HL-60/S4 treated with retinoic acid at 250 ng/mL for 4 days and 3 days (cell line): Measurements from ENCODE around the gene TRIM4.
"Not testable (repeated sequence)": the region's sequence is repeated elsewhere in the genome, so short reads cannot be mapped to it uniquely, and the experiment has no call there.

Source experiments
- in situ Hi-C: fragments of 300-500 bp; cut with MboI; formaldehyde crosslinking; loops from 2 replicates; pipeline ENCODE4 v1.7.0; 2022; ENCODE audit warnings: low sequenced_read_pairs

Gene TRIM4, protein sequence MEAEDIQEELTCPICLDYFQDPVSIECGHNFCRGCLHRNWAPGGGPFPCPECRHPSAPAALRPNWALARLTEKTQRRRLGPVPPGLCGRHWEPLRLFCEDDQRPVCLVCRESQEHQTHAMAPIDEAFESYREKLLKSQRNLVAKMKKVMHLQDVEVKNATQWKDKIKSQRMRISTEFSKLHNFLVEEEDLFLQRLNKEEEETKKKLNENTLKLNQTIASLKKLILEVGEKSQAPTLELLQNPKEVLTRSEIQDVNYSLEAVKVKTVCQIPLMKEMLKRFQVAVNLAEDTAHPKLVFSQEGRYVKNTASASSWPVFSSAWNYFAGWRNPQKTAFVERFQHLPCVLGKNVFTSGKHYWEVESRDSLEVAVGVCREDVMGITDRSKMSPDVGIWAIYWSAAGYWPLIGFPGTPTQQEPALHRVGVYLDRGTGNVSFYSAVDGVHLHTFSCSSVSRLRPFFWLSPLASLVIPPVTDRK

DNA sequence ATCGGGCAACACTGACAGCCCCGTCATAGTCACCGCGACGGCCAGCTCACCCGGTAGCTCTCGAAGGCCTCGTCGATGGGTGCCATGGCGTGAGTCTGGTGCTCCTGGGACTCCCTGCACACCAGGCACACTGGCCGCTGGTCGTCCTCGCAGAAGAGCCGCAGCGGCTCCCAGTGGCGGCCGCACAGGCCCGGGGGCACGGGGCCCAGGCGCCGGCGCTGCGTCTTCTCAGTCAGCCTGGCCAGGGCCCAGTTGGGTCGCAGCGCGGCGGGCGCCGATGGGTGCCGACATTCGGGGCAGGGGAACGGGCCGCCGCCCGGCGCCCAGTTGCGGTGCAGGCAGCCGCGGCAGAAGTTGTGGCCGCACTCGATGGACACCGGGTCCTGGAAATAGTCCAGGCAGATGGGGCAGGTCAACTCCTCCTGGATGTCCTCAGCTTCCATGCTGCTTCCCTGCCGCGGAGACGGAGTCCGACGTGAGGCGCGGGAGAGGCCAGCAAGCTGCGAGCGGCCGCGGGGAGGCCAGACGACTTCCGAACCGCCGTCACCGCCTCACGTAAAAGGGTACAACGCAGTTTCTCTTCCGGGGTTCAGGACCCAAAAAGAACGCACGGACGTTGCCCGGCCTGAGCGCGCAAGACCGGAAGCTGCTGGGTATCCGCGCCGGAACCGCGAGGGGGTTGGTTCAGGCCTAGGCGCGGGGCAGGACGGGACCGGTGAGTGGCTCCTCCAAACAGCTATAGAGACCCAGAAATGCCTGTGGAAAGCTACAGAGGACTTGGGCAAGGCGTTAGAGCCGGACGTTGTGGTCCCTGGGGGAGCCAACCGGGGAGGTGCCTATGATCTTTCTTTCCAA, at the start of gene TRIM4:
Gene TRIM4 (minus strand): TSS at position 572 of the 855 bp plus-strand sequence. CDS start 129 bp downstream, at position 443.
- in situ Hi-C loops = no loop called here

DNA sequence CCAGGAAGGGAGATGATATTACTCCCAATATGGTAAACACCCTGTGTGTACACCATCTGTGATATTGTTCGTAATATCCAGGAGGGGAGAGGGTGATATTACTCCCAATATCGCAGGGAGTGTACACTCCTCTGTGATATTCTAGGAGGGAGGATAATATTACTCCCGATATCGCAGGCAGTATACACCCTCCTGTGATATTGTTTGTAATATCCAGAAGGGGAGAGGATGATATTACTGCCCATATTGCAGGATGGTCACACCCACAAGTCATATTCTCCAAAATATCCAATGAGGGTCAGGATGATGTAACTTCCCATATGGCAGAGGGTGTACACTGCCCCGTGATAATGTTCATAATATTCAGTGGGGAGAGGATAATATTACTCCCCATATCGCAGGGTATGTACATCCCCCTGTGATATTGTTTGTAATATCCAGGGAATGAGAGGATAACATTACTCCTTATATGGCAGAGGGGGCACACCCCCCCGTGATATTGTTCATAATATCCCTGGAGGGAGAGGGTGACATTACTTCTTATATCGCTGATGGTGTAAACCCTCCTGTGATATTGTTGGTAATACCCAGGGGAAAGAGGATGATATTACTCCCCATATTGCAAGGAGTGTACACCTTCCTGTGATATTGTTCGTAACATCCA, 39.4 kb upstream of the TRIM4 start:
- in situ Hi-C loops = no loop called here

DNA sequence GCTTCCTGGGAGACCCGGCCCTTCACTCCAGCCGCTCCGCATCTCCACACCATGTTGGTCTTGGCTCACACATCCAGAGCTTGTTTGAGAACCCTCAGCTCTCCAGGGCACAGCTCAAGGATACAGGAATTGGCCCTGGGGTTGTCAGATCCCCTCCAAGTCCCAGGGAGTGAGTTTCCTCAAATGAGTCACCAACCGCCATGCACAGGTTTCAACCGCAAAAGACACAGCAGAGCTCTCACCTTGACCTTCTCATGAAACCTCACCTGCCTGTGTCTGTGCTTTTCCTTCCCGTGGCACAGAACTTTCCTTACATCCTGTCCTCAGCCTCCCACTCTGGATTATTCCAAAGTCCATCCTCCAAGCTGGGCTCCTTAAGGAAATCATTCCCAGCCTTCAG, 35.9 kb upstream of the TRIM4 start:
- in situ Hi-C loops = no loop called here

DNA sequence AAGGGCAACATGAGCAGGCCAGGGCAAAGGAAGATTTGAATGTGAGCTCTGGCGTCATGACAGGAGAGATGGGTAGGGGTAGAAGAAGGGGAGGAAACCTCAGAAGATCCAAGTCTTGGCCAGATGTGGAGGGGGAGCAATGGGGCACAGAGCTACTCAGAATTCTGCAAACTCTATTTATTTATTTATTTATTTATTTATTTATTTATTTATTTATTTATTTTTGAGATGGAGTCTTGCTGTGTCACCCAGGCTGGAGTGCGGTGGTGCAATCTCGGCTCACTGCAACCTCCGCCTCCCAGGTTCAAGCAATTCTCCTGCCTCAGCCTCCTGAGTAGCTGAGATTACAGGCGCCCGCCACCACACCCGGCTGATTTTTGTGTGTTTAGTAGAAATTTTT, 35.3 kb upstream of the TRIM4 start:
- in situ Hi-C loops = not testable (repeated sequence)

DNA sequence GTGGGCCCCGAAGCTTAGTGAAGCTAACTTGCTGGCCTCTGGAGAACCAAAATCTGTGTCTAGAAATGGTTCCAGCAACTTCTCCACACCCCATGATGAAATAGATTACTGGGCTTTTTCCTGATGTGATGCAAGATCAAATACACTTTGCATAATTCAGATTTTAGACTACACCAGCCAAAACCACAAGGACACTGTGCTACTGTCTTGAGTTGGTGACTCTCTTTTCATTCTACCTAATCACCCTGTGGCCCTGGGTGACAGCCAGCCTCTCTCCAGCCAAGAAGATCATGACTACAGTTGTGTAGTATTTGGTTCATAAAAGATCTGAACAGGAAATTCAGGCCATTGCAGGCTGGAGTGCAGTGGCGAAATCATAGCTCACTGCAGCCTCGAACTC, 34.3 kb upstream of the TRIM4 start:
- in situ Hi-C loops = no loop called here

DNA sequence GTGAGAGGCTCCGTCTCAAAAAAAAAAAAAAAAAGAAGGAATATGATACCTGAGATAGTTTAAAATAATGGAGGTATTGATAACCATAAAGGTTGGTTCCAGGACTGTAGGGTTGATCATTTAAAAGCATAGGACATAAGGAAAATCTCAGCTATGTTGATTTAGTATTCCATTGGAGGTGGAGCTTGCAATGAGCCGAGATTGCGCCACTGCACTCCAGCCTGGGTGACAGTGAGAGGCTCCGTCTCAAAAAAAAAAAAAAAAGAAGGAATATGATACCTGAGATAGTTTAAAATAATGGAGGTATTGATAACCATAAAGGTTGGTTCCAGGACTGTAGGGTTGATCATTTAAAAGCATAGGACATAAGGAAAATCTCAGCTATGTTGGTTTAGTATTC, 33.3 kb upstream of the TRIM4 start:
- in situ Hi-C loops = not testable (repeated sequence)

DNA sequence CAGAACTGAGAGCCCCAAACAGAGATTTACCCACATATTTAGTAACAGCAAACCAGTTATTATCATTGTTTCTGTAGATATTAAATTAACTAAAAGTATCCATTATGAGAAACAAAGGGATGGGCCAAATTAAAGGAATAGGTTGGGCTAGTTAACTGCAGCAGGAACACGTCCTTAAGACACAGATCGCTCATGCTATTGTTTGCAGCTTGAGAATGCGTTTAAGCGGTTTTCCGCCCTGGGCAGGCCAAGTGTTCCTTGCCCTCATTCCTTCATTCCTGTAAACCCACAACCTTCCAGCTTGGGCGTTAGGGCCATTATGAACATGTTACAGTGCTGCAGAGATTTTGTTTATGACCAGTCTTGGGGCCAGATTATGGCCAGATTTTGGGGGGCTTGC, 31.5 kb upstream of the TRIM4 start:
- in situ Hi-C loops = not testable (repeated sequence)

DNA sequence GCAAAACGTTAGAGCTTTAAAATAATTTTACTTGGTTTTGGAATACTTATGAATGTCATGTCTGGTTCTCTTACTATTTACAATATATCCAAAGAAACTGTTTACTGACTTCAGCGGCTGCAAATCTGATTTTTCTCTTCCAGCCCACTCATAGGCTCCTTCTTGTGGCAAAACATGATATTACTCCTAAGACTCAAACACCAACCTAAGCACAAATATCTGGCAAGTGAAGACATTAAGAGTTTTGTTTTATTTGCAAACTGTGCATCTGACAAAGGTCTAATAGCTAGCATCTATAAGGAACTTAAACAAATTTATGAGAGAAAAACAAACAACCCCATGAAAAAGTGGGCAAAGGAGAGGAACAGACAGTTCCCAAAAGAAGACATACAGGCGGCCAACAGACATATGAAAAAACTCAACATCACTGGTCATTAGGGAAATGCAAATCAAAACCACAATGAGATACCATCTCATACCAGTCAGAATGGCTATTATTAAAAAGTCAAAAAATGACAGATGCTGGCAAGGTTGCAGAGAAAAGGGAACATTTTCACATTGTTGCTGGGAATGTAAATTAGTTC, 30.4 kb upstream of the TRIM4 start:
- in situ Hi-C loops = no loop called here

DNA sequence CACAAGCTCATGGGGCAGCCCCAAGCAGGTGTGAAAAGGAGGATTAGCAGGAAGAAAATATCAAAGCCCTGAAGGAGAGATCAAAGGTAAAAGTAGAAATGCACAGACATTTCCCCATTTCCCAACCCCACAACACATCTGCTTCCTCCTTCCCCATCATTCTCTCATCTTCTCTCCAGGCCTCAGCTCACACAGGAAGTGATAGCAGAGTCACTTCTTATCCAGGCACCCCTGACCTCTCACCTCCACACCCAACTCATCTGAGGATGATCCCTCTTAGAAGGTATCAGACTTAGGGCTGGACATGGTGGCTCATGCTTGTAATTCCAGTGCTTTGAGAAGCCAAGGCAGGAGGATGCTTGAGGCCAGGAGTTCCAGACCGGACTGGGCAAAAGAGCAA, 28.3 kb upstream of the TRIM4 start:
- in situ Hi-C loops = no loop called here

DNA sequence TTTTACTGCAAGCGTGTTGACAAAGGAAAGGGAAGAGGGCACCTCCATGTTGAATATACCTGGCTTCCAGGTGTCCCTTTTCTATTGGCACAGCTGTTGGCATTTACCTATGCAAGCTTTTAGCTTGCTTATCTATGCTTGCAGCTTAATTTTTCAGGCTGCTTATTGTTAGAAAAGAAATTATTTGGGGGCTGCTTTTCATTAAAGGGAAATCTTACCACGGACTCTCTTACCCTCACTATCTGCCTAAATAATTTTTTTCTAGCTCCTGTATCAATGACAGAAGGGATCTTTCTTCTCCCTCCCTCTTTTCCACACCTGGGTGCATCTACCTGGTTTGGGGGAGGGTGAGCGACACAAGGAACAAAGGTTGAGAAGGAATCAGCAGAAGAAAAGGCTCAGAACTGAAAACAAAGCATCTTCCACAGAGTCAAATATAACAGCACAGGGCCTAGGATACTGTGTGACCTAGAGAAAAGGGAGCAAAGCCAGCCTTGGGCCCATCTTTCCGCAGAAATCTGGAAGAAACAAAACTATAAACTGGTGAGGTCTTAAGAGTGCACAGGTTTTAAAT, 25.3 kb upstream of the TRIM4 start:
- in situ Hi-C loops = no loop called here

DNA sequence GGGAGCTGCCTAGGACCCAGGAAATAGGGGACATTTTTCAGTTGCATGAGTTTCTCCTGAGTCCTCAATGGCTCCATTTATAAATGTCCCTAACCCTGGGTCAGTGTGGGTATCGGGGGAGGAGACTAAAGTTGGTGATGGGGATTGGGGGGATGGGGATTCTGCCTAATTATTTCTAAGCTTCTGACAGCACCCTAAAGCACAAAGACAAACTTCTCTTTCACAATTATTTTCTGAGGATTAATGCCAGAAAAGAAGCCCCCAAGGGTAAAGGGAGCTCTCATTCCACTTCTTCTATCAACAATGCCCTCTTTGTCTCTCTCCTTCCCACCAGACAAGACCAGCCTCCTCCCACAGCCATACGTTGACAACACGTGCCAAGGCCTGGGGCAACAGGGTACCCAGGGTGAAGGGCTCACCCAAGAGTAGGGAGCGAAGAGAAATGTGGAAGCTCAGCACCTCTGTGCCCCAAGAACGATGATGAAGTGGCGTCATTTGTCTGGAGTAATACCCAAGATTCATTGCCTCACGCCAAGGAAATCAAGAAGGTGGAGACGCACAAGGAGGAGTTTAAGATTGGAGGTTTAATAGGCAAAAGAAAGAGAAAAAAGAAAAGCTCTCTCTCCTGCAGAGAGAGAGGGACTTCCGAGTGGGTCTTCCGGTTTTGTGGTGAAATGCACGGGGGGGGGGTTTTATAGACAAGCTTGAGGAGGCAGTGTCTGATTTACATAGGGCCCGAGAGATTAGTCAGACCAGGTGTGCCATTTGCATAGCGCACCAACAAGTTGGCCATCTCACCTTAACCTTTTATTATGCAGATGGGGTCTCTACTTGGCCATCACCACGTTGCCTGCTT, 24.5 kb upstream of the TRIM4 start:
- in situ Hi-C loops = no loop called here

DNA sequence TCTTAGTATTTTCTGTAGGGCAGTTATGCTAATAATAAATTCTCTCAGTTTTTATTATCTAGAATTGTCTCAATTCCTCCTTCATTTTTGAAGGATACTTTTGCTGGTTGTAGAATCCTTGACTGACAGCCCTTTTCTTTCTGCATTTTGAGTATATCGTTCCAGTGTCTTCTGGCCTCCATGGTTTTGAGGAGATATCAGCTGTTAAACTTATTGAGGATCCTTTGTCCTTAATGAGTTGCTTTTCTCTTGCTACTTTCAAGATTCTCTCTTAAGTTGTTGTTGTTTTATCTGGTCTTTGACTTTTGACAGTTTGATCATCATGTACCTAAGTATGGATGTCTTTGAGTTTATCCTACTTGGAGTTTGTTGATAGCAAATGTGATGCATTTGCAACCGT, 19.0 kb upstream of the TRIM4 start:
- in situ Hi-C loops = no loop called here

DNA sequence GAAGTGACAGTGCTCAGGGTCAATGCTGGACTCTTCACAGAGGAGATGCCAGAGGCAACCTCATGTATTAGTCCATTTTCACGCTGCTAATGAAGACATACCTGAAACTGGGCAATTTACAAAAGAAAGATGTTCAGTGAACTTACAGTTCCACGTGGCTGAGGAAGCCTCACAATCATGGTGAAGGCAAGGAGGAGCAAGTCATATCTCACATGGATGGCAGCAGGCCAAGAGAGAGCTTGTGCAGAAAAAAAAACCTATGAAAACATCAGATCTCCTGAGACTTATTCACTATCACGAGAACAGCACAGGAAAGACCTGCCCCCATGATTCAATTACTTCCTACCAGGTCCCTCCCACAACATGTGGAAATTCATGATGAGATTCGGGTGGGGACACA, 15.7 kb upstream of the TRIM4 start:
- in situ Hi-C loops = not testable (repeated sequence)

DNA sequence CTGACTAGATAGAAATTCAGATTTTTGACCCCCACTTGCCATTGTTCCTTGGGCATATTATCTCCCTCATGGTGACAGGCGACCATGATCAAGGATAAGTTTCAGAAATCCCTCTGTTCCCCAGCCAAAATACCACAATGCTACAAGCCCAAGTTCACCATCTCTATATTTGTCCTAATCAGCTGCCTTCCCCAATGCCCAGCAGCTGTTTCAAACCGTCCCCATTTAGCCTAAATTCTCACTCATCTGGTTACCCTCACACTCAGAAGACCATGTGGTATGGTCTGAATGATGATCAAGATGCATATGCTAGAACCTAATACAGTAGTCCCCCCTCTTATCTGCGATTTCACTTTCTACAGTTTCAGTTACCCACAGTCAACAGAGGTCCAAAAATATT, 11.0 kb upstream of the TRIM4 start:
- in situ Hi-C loops = no loop called here

DNA sequence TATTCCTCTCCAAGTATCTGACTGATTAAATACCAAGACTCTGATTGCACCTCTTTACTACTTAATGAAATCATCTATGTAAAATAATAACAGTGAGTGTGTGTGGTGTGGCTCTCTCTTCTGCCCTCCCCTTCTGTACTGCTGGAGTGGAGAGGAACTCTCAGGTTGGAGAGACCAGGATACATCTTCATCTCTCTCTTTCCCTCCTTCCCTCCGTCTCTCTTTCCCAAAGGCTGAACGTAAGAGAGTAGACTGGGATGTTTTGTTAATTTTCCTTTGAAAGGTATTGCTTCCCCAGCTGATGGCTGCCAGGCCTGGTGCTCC, 10.4 kb upstream of the TRIM4 start:
- in situ Hi-C loops = no loop called here

DNA sequence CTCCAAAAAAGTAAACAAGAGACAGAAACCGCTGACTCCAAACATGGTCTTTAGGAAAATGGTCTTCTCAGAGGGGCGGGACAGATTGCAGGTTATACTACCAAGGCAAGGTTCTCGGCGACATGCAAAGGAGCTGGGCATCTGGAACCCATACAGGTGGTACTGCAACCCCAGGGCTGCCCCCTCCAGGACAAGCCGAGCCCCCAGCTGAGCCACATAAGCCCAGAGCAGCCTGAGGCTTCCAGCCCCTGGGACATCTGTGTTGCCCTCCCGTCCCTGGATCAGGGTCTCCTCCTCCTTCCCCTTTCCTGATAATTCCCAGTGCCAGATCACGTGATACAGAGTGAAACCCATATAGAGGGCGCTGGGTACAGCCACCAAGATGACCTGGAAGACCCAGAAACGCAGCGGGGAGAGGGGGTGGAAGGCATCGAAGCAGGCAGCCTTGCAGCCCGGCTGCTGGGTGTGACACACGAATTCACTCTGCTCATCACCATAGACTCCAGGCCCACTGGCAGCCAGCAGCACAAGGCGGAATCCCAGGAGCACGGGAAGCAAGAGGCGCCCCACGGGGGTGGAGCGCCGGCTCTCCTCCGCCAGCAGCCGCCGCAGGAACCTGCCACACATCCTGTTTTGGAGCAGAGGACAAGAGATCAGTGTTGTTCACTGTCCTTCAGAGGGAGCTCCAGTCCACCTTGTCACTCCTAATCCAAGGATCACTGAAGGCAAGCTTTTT, 9.8 kb upstream of the TRIM4 start, which contains the start of gene GJC3:
Gene GJC3 (minus strand): TSS at position 627 of the 736 bp plus-strand sequence. CDS start 0 bp downstream, at position 627.
- in situ Hi-C loops = no loop called here

DNA sequence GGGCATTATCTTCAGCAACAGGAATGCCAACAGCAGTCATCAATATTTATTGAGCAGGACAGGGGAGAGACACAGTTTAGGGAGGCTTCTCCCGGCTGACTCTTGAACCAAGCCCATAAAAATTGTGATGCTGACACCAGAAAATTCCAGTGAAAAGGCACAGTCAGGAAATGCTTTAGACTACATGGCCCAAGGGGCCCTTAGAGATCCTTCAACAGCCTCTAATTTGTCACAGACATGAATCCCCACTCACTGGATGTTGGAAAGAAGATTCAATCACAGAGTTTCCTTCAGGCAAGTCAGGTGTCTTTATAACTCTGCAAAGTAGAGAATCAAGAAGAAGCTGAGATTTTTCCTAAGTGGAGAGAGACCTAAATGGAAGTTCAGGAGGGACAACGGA, 8.9 kb upstream of the TRIM4 start:
- in situ Hi-C loops = no loop called here

DNA sequence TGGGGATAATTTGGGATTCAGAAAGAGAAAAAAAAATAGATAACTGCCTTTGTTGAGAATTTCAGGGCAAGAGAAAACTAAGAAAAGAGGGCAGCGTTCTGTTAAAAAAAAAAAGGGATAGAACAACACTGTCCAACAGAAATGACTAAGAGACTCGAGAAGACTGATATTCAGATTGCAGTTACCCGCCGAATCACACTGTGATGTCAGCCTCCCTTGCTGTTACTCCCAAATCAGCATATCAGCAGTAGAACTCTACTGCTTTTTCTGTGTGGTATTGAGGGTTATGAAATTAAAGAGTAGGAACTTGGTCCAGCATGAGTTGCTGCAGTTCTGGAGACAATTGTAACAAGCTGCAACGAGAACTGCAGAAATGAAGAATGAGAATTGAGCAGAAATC, 8.2 kb upstream of the TRIM4 start:
- in situ Hi-C loops = no loop called here

DNA sequence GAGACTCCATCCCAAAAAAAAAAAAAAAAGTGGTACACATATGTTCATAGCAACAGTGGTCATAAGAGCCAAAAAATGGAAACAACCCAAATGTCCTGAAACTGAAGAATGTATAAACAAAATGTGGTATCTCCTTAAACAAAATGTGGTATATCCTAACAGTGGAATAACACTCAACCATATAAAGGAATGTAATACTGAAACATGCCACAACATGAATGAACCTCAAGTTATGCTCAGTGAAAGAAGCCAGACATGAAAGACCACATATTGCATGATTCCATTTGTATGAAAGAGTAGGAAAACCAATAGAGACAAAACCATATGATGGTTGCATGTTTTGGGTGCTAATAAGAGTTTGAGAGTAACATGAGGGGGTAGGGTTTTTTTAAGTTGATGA, 7.0 kb upstream of the TRIM4 start:
- in situ Hi-C loops = no loop called here
